ENCODE measurements around the gene STAT3. TPM values are rescaled to one million over a fixed set of nuclear protein-coding genes. Genes with fewer than 3 reads are reported as not detected.

STAT3 gene
- polyA plus RNA-seq, 2 of the 4 experiments (the other 2 are of a cell fraction): 72.8 to 97.8 TPM

DNA sequence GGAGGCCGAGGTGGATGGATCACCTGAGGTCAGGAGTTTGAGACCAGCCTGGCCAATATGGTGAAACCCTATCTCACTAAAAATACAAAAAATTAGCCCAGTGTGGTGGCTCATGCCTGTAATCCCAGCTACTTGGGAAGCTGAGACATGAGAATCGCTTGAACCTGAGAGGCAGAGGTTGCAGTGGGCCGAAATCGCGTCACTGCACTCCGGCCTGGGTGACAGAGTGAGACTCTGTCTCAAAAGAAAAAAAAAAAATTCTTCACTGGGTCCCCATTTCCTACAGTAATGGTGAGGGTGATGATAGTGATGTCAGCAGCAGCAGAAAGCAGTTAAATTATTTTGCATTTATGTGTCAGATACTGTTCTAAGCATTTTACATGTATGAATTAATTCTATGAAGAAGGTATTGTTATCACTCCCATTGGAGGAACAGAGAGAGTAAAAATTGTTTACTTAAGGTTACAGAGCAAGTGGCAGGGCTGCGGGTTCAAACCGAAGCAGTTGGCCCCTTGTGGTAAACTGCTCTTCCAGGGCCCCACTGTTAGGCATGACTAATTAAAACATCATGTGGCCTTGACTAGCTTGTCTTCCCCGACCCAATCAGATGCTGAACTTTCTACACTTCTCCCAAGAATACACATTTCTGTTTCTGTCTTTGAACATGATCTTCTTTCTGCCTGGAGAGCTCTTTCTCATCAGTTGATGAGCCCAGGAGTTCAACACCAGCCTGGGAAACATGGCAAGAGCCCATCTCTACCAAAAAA lies 45.8 kb downstream of the STAT3 start:
- peaks cover 31% of the 10 kb centered on the region for H3K4me1 ChIP-seq
- no peaks in the 10 kb centered on the region for H3K9me3 ChIP-seq
- no peak; a peak in 1 of 6 replicates for ATAC-seq
- no peak for TF ChIP-seq HEYL (CRISPR knock-in tag; IDR thresholded peaks at IDR 0.05)
- no peak for TF ChIP-seq POLR2AphosphoS2 (conservative IDR thresholded peaks at IDR 0.05; ENCODE audit: low read length)
- no peak for TF ChIP-seq MYC (IDR thresholded peaks at IDR 0.05; ENCODE audit: borderline replicate concordance, low read length)
- TF ChIP-seq CHD2 (IDR thresholded peaks at IDR 0.05; ENCODE audit: low read length, partially characterized antibody): no peak
- no peak for TF ChIP-seq RAD21 (conservative IDR thresholded peaks at IDR 0.05 in 1 of 2, IDR thresholded peaks at IDR 0.05 in 1 of 2)
- TF ChIP-seq ZFP36 (IDR thresholded peaks at IDR 0.05; ENCODE audit: borderline replicate concordance, partially characterized antibody): no peak
- TF ChIP-seq EHF (CRISPR knock-in tag; IDR thresholded peaks at IDR 0.05): no peak
- no peak for TF ChIP-seq ESRRA (IDR thresholded peaks at IDR 0.05; ENCODE audit: borderline replicate concordance, low read length)
- TF ChIP-seq BHLHE40 (IDR thresholded peaks at IDR 0.05; ENCODE audit: low read depth, low read length): no peak
- no peak for TF ChIP-seq MAZ (IDR thresholded peaks at IDR 0.05; ENCODE audit: borderline replicate concordance, low read depth, low read length)
- TF ChIP-seq, protein P1, sequence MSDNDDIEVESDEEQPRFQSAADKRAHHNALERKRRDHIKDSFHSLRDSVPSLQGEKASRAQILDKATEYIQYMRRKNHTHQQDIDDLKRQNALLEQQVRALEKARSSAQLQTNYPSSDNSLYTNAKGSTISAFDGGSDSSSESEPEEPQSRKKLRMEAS (IDR thresholded peaks at IDR 0.05): no peak
- H3K4me3 ChIP-seq: no peak overlapping the region
- 82% methylated on average over 9 of the region's 9 CpGs for WGBS (ENCODE audit: missing lambda C conversion rate)
- no peak for FAIRE-seq
- POLR2A ChIA-PET: interaction anchor here (1.2 kb wide), 1 partner anchor 46 kb away, joined by 4 read pairs; the partner anchor contains the start of gene STAT3
- DNase-seq (ENCODE audit: low read depth in 1 of 2, low spot score in 1 of 2): no peak
- H3K4me2 ChIP-seq: no peak overlapping the region
- CTCF ChIA-PET: interaction anchor here (0.8 to 1.8 kb wide), 4 partner anchors 20 to 185 kb away, joined by 3 to 5 read pairs (median 4); no protein-coding TSS in a partner anchor
- H3K27ac ChIP-seq: peak overlapping the region in 1 of 2 experiments; percentile 51; a peak in 1 of 6 replicates

DNA sequence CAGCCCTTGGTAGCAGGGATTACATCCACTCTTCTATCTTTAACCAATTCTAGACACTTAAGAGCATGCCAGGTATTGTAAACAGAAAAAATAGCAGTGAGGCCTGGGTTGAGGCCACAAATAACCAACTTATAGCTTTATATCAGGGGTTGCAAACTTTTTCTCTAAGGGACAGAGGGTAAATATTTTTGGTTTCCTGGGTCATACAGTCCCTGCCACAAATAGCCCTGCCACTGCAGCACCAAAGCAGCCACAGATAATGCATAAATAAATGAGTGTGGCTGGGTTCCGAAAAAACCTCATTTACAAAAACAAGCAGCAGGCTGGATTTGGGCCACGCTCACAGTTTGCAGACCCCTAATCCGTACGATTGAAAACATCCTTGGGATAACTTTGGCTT lies 46.7 kb downstream of the STAT3 start:
- H3K4me2 ChIP-seq: no peak overlapping the region
- TF ChIP-seq ZFP36 (IDR thresholded peaks at IDR 0.05; ENCODE audit: borderline replicate concordance, partially characterized antibody): no peak
- no peak for TF ChIP-seq CHD4 (IDR thresholded peaks at IDR 0.05; ENCODE audit: borderline replicate concordance)
- no peak for TF ChIP-seq GATA3 (IDR thresholded peaks at IDR 0.05; ENCODE audit: borderline replicate concordance)
- no peak for TF ChIP-seq PHF8 (IDR thresholded peaks at IDR 0.05; ENCODE audit: borderline replicate concordance, low read depth)
- no peak for TF ChIP-seq NFE2L2 (conservative IDR thresholded peaks at IDR 0.05; ENCODE audit: low read length)
- TF ChIP-seq EHF (CRISPR knock-in tag; IDR thresholded peaks at IDR 0.05): no peak
- TF ChIP-seq, protein P2, sequence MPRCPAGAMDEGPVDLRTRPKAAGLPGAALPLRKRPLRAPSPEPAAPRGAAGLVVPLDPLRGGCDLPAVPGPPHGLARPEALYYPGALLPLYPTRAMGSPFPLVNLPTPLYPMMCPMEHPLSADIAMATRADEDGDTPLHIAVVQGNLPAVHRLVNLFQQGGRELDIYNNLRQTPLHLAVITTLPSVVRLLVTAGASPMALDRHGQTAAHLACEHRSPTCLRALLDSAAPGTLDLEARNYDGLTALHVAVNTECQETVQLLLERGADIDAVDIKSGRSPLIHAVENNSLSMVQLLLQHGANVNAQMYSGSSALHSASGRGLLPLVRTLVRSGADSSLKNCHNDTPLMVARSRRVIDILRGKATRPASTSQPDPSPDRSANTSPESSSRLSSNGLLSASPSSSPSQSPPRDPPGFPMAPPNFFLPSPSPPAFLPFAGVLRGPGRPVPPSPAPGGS (IDR thresholded peaks at IDR 0.05): no peak
- no peak for TF ChIP-seq POLR2AphosphoS2 (conservative IDR thresholded peaks at IDR 0.05; ENCODE audit: low read length)
- TF ChIP-seq TFCP2L1 (CRISPR knock-in tag; IDR thresholded peaks at IDR 0.05): no peak
- TF ChIP-seq RARB (CRISPR knock-in tag; IDR thresholded peaks at IDR 0.05): no peak
- no peak for TF ChIP-seq FOSB (CRISPR knock-in tag; IDR thresholded peaks at IDR 0.05)
- no peak for TF ChIP-seq HEYL (CRISPR knock-in tag; IDR thresholded peaks at IDR 0.05)
- no peak for TF ChIP-seq ZC3H11A (IDR thresholded peaks at IDR 0.05)
- no peak for TF ChIP-seq BHLHE40 (IDR thresholded peaks at IDR 0.05; ENCODE audit: low read depth, low read length)
- no peak for TF ChIP-seq FOSL2 (IDR thresholded peaks at IDR 0.05)
- TF ChIP-seq FOSL2 (CRISPR knock-in tag; IDR thresholded peaks at IDR 0.05): no peak
- no peak for TF ChIP-seq NPAS2 (CRISPR knock-in tag; IDR thresholded peaks at IDR 0.05; ENCODE audit: borderline replicate concordance)
- no peak for TF ChIP-seq POLR2A (IDR thresholded peaks at IDR 0.05; ENCODE audit: low read length)
- POLR2A ChIA-PET: no interaction called here
- peak overlapping the region in 1 of 2 experiments; percentile 0; a peak in 1 of 6 replicates for H3K27ac ChIP-seq
- WGBS (ENCODE audit: missing lambda C conversion rate): 93% methylated on average over 4 of the region's 4 CpGs
- CTCF ChIA-PET: interaction anchor here (1.5 to 3.2 kb wide), 5 partner anchors 62 to 186 kb away, joined by 4 to 19 read pairs (median 5); no protein-coding TSS in a partner anchor
- peaks cover 23% of the 10 kb centered on the region for H3K4me1 ChIP-seq
- FAIRE-seq (no peak), DNase-seq (ENCODE audit: low read depth in 1 of 2, low spot score in 1 of 2) (no peak), ATAC-seq (no peak)
- no peak overlapping the region for H3K4me3 ChIP-seq
- no peaks in the 10 kb centered on the region for H3K9me3 ChIP-seq
